ENCODE data around the gene EIF2B2.

DNA sequence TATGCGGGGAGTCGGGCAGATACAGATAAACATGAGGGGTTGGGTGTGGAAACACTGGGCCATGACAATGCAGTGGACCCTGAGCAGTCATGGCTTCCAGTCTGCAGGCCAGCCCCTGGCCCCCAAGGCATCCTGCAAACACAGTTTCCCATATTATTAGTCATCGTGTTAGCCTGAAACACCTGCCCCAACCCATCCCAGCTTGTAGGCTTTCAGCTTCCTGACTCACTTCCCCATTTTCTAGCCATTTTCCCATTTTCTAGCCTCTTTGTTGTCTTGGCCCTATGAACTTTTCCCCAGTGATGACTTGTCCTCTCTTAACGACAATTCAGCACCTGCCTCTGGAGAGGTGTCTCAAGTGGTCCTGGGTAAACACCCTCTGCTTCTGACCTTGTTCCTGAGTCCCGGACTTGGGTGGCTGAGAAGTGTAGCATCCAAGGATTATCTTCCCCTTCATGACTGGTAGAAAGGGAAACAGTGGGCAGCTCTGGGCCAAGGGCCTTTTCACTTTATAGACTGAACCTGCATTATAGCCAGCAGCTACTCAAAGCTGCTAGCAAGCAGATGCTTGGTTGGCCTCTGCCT lies 43.0 kb upstream of the EIF2B2 start:
- TF ChIP-seq, protein P1, sequence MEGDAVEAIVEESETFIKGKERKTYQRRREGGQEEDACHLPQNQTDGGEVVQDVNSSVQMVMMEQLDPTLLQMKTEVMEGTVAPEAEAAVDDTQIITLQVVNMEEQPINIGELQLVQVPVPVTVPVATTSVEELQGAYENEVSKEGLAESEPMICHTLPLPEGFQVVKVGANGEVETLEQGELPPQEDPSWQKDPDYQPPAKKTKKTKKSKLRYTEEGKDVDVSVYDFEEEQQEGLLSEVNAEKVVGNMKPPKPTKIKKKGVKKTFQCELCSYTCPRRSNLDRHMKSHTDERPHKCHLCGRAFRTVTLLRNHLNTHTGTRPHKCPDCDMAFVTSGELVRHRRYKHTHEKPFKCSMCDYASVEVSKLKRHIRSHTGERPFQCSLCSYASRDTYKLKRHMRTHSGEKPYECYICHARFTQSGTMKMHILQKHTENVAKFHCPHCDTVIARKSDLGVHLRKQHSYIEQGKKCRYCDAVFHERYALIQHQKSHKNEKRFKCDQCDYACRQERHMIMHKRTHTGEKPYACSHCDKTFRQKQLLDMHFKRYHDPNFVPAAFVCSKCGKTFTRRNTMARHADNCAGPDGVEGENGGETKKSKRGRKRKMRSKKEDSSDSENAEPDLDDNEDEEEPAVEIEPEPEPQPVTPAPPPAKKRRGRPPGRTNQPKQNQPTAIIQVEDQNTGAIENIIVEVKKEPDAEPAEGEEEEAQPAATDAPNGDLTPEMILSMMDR (conservative IDR thresholded peaks at IDR 0.05; ENCODE audit: low read depth in 2 of 2): no peak
- TF ChIP-seq JUNB (IDR thresholded peaks at IDR 0.05; ENCODE audit: unreplicated experiment) (no peak), EZH2 (IDR thresholded peaks at IDR 0.05; ENCODE audit: low read depth, unreplicated experiment) (no peak)

Measured in GM23338 (cell line).